ENCODE measurements around the gene INTS7. TPM values are rescaled to one million over a fixed set of nuclear protein-coding genes. Genes with fewer than 3 reads are reported as not detected.

The INTS7 gene
- total and polyA plus RNA-seq, 2 experiments from 2014 or later: 10.9 to 34.0 TPM

GRCh38 chr1:211952299-211952698 lies 83.1 kb downstream of the INTS7 start:
- Histone ChIP-seq H3K27ac (ENCODE audit: low read depth) (no peak overlapping the region), H3K4me1 (ENCODE audit: insufficient read depth) (peaks cover 14% of the 10 kb centered on the region), H3K27me3 (ENCODE audit: insufficient read depth) (peaks cover 41% of the 10 kb centered on the region), H2AFZ (no peak overlapping the region), H4K20me1 (replicated peaks; ENCODE audit: insufficient read depth) (peaks cover 10% of the 10 kb centered on the region), H3K4me3 (no peak overlapping the region), H3K4me2 (no peak overlapping the region), H3F3A (replicated peaks; ENCODE audit: low read depth) (no peaks in the 10 kb centered on the region; the same call in 1 of the 2 replicates), H3K9me2 (ENCODE audit: insufficient read depth) (no peaks in the 10 kb centered on the region), H3K36me3 (ENCODE audit: insufficient read depth) (peaks cover 8% of the 10 kb centered on the region; the same call in 1 of the 2 replicates), H3K79me2 (replicated peaks; ENCODE audit: insufficient read depth) (no peaks in the 10 kb centered on the region)
- H3K9me3 Mint-ChIP-seq: peaks cover 7% of the 10 kb centered on the region; the same call in 1 of the 3 replicates
- ATAC-seq (no peak), DNase-seq (ENCODE audit: low spot score) (no peak)
- no peak overlapping the region for H3K4me3 Mint-ChIP-seq
- peaks cover 8% of the 10 kb centered on the region for H3K27me3 Mint-ChIP-seq (ENCODE audit: insufficient read depth, low read depth, poor library complexity)
- TF ChIP-seq ZNF331 (CRISPR knock-in tag; IDR thresholded peaks at IDR 0.05; ENCODE audit: low read depth): no peak
- no peak for TF ChIP-seq EZH2 (IDR thresholded peaks at IDR 0.05; ENCODE audit: low read depth, unreplicated experiment)
- TF ChIP-seq JUNB (IDR thresholded peaks at IDR 0.05; ENCODE audit: unreplicated experiment): no peak
- TF ChIP-seq CTCF (conservative IDR thresholded peaks at IDR 0.05; ENCODE audit: low read depth in 2 of 2): no peak
- no peak for TF ChIP-seq ZNF462 (CRISPR knock-in tag; IDR thresholded peaks at IDR 0.05)
- peaks cover 7% of the 10 kb centered on the region for H3K4me1 Mint-ChIP-seq
- peaks cover 27% of the 10 kb centered on the region for H3K36me3 Mint-ChIP-seq (ENCODE audit: low read depth)
- H3K27ac Mint-ChIP-seq: no peak overlapping the region

Data from GM23338 (cell line).